ENCODE measurements around the gene STPG3.

DNA sequence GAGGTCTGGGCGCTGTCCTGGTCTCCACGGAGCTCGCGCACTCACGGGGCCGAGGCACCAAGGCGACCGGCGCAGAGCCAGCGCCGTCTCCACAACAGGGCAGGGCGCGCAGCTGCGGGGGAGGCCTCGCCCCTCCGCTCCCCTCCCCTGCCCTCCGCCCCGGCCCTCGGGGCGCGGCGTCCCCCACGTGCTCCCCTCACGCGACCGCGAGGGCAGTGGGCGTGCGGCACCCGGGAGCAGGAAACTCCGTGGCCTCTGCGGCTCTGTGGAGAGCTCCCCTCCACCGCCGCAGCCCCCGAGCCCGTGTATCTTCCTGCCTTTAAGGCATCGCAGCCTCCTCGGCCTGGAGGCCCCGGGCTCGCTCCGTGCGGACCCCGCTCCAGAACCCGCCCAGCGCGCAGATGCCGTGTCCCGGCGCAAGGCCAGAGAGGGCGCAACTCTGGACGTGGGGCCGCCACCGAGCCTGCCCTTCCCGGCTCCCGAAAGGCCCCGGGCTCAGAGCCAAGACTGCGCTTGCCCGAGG is 10.7 kb upstream of the STPG3 start:
- TF ChIP-seq, protein P1, sequence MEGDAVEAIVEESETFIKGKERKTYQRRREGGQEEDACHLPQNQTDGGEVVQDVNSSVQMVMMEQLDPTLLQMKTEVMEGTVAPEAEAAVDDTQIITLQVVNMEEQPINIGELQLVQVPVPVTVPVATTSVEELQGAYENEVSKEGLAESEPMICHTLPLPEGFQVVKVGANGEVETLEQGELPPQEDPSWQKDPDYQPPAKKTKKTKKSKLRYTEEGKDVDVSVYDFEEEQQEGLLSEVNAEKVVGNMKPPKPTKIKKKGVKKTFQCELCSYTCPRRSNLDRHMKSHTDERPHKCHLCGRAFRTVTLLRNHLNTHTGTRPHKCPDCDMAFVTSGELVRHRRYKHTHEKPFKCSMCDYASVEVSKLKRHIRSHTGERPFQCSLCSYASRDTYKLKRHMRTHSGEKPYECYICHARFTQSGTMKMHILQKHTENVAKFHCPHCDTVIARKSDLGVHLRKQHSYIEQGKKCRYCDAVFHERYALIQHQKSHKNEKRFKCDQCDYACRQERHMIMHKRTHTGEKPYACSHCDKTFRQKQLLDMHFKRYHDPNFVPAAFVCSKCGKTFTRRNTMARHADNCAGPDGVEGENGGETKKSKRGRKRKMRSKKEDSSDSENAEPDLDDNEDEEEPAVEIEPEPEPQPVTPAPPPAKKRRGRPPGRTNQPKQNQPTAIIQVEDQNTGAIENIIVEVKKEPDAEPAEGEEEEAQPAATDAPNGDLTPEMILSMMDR (IDR thresholded peaks at IDR 0.05; ENCODE audit: low read depth, low read length, missing input control): no peak
- TF ChIP-seq, protein P2, sequence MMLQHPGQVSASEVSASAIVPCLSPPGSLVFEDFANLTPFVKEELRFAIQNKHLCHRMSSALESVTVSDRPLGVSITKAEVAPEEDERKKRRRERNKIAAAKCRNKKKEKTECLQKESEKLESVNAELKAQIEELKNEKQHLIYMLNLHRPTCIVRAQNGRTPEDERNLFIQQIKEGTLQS (IDR thresholded peaks at IDR 0.05): no peak
- TF ChIP-seq NR2F2 (IDR thresholded peaks at IDR 0.05): no peak
- TF ChIP-seq TAF1 (conservative IDR thresholded peaks at IDR 0.05): no peak
- no peak for TF ChIP-seq SP1 (IDR thresholded peaks at IDR 0.05)
- TF ChIP-seq, protein P3, sequence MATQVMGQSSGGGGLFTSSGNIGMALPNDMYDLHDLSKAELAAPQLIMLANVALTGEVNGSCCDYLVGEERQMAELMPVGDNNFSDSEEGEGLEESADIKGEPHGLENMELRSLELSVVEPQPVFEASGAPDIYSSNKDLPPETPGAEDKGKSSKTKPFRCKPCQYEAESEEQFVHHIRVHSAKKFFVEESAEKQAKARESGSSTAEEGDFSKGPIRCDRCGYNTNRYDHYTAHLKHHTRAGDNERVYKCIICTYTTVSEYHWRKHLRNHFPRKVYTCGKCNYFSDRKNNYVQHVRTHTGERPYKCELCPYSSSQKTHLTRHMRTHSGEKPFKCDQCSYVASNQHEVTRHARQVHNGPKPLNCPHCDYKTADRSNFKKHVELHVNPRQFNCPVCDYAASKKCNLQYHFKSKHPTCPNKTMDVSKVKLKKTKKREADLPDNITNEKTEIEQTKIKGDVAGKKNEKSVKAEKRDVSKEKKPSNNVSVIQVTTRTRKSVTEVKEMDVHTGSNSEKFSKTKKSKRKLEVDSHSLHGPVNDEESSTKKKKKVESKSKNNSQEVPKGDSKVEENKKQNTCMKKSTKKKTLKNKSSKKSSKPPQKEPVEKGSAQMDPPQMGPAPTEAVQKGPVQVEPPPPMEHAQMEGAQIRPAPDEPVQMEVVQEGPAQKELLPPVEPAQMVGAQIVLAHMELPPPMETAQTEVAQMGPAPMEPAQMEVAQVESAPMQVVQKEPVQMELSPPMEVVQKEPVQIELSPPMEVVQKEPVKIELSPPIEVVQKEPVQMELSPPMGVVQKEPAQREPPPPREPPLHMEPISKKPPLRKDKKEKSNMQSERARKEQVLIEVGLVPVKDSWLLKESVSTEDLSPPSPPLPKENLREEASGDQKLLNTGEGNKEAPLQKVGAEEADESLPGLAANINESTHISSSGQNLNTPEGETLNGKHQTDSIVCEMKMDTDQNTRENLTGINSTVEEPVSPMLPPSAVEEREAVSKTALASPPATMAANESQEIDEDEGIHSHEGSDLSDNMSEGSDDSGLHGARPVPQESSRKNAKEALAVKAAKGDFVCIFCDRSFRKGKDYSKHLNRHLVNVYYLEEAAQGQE (IDR thresholded peaks at IDR 0.05): no peak
- TF ChIP-seq RAD21 (IDR thresholded peaks at IDR 0.05): no peak
- TF ChIP-seq EGR1 (IDR thresholded peaks at IDR 0.05; ENCODE audit: low read depth in 2 of 2): no peak

Data from liver (tissue), 3 donors.